Neural cell (in vitro differentiated cells): ENCODE results near the gene ASCC3. TPM values are rescaled to one million over a fixed set of nuclear protein-coding genes. Genes with fewer than 3 reads are reported as not detected.

Source experiments
- H2AFZ ChIP-seq: fragments of 200-600, 300-800 bp; sonication (generic), shearing (Covaris generic); 2 replicates; pipeline ENCODE4 v1.6.0; 2014; ENCODE audit warnings: low read depth, mild to moderate bottlenecking, antibody characterized with exemption, low read length, moderate library complexity
- H3F3A ChIP-seq: fragments of 200-600 bp; shearing (Covaris generic); 2 replicates; pipeline ENCODE4 v1.6.1; 2016; ENCODE audit warnings: mild to moderate bottlenecking, moderate library complexity, mixed read lengths, antibody characterized with exemption, low read length; ENCODE audit not compliant: insufficient read depth, poor library complexity, severe bottlenecking
- H3K27ac ChIP-seq: fragments of 200-600, 300-800 bp; sonication (generic), shearing (Covaris generic); 2 replicates; pipeline ENCODE4 v1.5.1; 2014; ENCODE audit warnings: mild to moderate bottlenecking, low read length, moderate library complexity
- H3K27me3 ChIP-seq: fragments of 300-800, 200-600 bp; sonication (generic), shearing (Covaris generic); 2 replicates; pipeline ENCODE4 v1.6.0; 2014; ENCODE audit warnings: mild to moderate bottlenecking, low read depth, low read length, moderate library complexity; ENCODE audit not compliant: insufficient read depth
- H3K36me3 ChIP-seq: fragments of 300-800, 200-600 bp; sonication (generic), shearing (Covaris generic); 2 replicates; pipeline ENCODE4 v1.5.1; 2014; ENCODE audit warnings: mild to moderate bottlenecking, antibody characterized with exemption, low read length, moderate library complexity; ENCODE audit not compliant: insufficient read depth
- H3K4me2 ChIP-seq: fragments of 300-800, 200-600 bp; sonication (generic), shearing (Covaris generic); 2 replicates; pipeline ENCODE4 v1.6.0; 2014; ENCODE audit warnings: mild to moderate bottlenecking, low read length
- H3K4me3 ChIP-seq: fragments of 300-800, 200-600 bp; sonication (generic), shearing (Covaris generic); 2 replicates; pipeline ENCODE4 v1.5.1; 2014; ENCODE audit warnings: mild to moderate bottlenecking, low read length, moderate library complexity
- H3K79me2 ChIP-seq: fragments of 200-600 bp; shearing (Covaris generic); replicated peaks from 2 replicates; pipeline ENCODE4 v1.6.0; 2014; ENCODE audit warnings: mild to moderate bottlenecking, low read length, moderate library complexity; ENCODE audit not compliant: insufficient read depth
- H3K9ac ChIP-seq: fragments of 300-800, 200-600 bp; sonication (generic), shearing (Covaris generic); 2 replicates; pipeline ENCODE4 v1.6.1; 2016; ENCODE audit warnings: mild to moderate bottlenecking, low read length, mixed read lengths
- H3K9me2 ChIP-seq: fragments of 200-600 bp; shearing (Covaris generic); 2 replicates; pipeline ENCODE4 v1.6.1; 2016; ENCODE audit warnings: mild to moderate bottlenecking, low read length, mixed read lengths; ENCODE audit not compliant: insufficient read depth
- H3K9me3 ChIP-seq: fragments of 200-600, 300-800 bp; sonication (generic), shearing (Covaris generic); 2 replicates; pipeline ENCODE4 v1.6.1; 2016; ENCODE audit warnings: mild to moderate bottlenecking, mixed run types, low read length, moderate library complexity, mixed read lengths
- H4K20me1 ChIP-seq: fragments of 200-600 bp; shearing (Covaris generic); 2 replicates; pipeline ENCODE4 v1.6.1; 2016; ENCODE audit warnings: mild to moderate bottlenecking, mixed run types; ENCODE audit not compliant: insufficient read depth
- CTCF ChIP-seq: fragments of 450-650 bp; IDR thresholded peaks from 2 replicates; pipeline ENCODE4 v1.5.1; 2014; ENCODE audit warnings: antibody characterized with exemption, mild to moderate bottlenecking, moderate library complexity; ENCODE audit not compliant: poor library complexity, severe bottlenecking
- EP300 ChIP-seq: fragments of 450-650 bp; conservative IDR thresholded peaks from 2 replicates; pipeline ENCODE4 v1.6.1; 2014; ENCODE audit warnings: antibody characterized with exemption, mild to moderate bottlenecking, moderate library complexity; ENCODE audit not compliant: poor library complexity, severe bottlenecking
- EZH2 ChIP-seq: fragments of 200-600, 300-800 bp; shearing (Covaris generic), sonication (generic); IDR thresholded peaks from 2 replicates; pipeline ENCODE4 v1.6.1; 2014; ENCODE audit warnings: antibody characterized with exemption, low read length, borderline replicate concordance, mild to moderate bottlenecking; ENCODE audit not compliant: insufficient read depth, poor library complexity, severe bottlenecking
- MXI1 ChIP-seq: fragments of 450-650 bp; conservative IDR thresholded peaks from 2 replicates; pipeline ENCODE4 v1.6.1; 2014; ENCODE audit warnings: antibody characterized with exemption, mild to moderate bottlenecking; ENCODE audit not compliant: poor library complexity, severe bottlenecking
- POLR2AphosphoS5 ChIP-seq: IDR thresholded peaks from 2 replicates; pipeline ENCODE4 v1.6.1; 2012
- RAD21 ChIP-seq: fragments of 450-650 bp; conservative IDR thresholded peaks from 2 replicates; pipeline ENCODE4 v1.6.1; 2014; ENCODE audit warnings: antibody characterized with exemption, mild to moderate bottlenecking, moderate library complexity
- REST ChIP-seq: IDR thresholded peaks from 2 replicates; pipeline ENCODE4 v1.6.1; 2012; ENCODE audit warnings: borderline replicate concordance
- SMC3 ChIP-seq: fragments of 450-650 bp; conservative IDR thresholded peaks from 2 replicates; pipeline ENCODE4 v1.6.1; 2014; ENCODE audit warnings: antibody characterized with exemption, mild to moderate bottlenecking, moderate library complexity; ENCODE audit not compliant: poor library complexity
- TAF1 ChIP-seq: IDR thresholded peaks from 2 replicates; pipeline ENCODE4 v1.6.1; 2012; ENCODE audit warnings: low read depth
- polyA plus RNA-seq: library from polyadenylated mRNA; depleted of rRNA; stranded (reverse); fragments of >200 nt; gene quantifications from 2 replicates; pipeline ENCODE4 v1.2.3, GENCODE V29; 2014

ASCC3 gene
- polyA plus RNA-seq, 1 donor from 2014 or later = 14.9 TPM

GRCh38 chr6:100877851-100878250 lies 3.3 kb downstream of the ASCC3 start:
- H3F3A ChIP-seq = peaks cover 5% of the 10 kb centered on the region
- no peaks in the 10 kb centered on the region for H3K27me3 ChIP-seq
- H3K36me3 ChIP-seq = no peaks in the 10 kb centered on the region
- H3K9ac ChIP-seq = no peak overlapping the region
- H3K4me2 ChIP-seq = no peak overlapping the region
- peak overlapping the region; percentile 89 for H3K4me3 ChIP-seq
- no peaks in the 10 kb centered on the region for H3K9me3 ChIP-seq
- H3K79me2 ChIP-seq = peaks cover 72% of the 10 kb centered on the region
- H4K20me1 ChIP-seq = no peaks in the 10 kb centered on the region
- no peak for TF ChIP-seq EZH2
- TF ChIP-seq REST = no peak
- no peak for TF ChIP-seq RAD21
- TF ChIP-seq SMC3 = no peak
- TF ChIP-seq MXI1 = no peak
- TF ChIP-seq TAF1 = no peak
- no peak for TF ChIP-seq CTCF
- TF ChIP-seq EP300 = no peak
- TF ChIP-seq POLR2AphosphoS5 = no peak
- no peak overlapping the region for H2AFZ ChIP-seq
- no peaks in the 10 kb centered on the region for H3K9me2 ChIP-seq
- H3K27ac ChIP-seq = no peak overlapping the region

GRCh38 chr6:100876251-100876650 lies 4.9 kb downstream of the ASCC3 start:
- peaks cover 5% of the 10 kb centered on the region for H3F3A ChIP-seq

More at GRCh38 chr6:100876251-100876650, 4.9 kb downstream of the ASCC3 start:
- no peak for TF ChIP-seq POLR2AphosphoS5
- no peak for TF ChIP-seq EZH2
- no peak for TF ChIP-seq TAF1
- no peak for TF ChIP-seq EP300
- TF ChIP-seq SMC3 = no peak
- no peak for TF ChIP-seq RAD21
- TF ChIP-seq MXI1 = no peak
- TF ChIP-seq CTCF = no peak
- TF ChIP-seq REST = no peak
- H3K4me3 ChIP-seq = no peak overlapping the region
- no peaks in the 10 kb centered on the region for H3K27me3 ChIP-seq
- H3K79me2 ChIP-seq = peaks cover 83% of the 10 kb centered on the region
- no peak overlapping the region for H3K27ac ChIP-seq
- no peaks in the 10 kb centered on the region for H3K9me2 ChIP-seq
- no peaks in the 10 kb centered on the region for H3K9me3 ChIP-seq
- no peak overlapping the region for H2AFZ ChIP-seq
- H3K36me3 ChIP-seq = no peaks in the 10 kb centered on the region
- no peak overlapping the region for H3K4me2 ChIP-seq
- H3K9ac ChIP-seq = no peak overlapping the region
- H4K20me1 ChIP-seq = no peaks in the 10 kb centered on the region
